Gastrocnemius medialis (tissue), 4 donors: ENCODE results near the gene IFRD2. TPM values are rescaled to one million over a fixed set of nuclear protein-coding genes. Genes with fewer than 3 reads are reported as not detected.
A peak's percentile ranks its signal among the peaks of the same experiment; 100 is the strongest.

Experiments
- ATAC-seq, 2 donors: fragments of 150-250 bp; one replicate each; pipeline ENCODE4 v1.9.1; 2016
- DNase-seq, 2 donors: peaks; one replicate each; pipeline ENCODE4 v3.0.0-alpha.2; 2019
- H3K27ac ChIP-seq, 4 donors: fragments of 200-600 bp; sonication (generic); 1 replicate in 1 of 4; 2 replicates in 3 of 4; pipeline ENCODE4 v1.5.1; 2016 to 2018; ENCODE audit warnings: mild to moderate bottlenecking in 2 of 4, moderate library complexity in 1 of 4
- H3K27me3 ChIP-seq, 3 donors: fragments of 200-600 bp; sonication (generic) in 2 of 3; 1 replicate in 1 of 3; 2 replicates in 2 of 3; pipeline versions ENCODE4 v1.5.1 to v1.6.0; 2016 to 2019; ENCODE audit warnings: mild to moderate bottlenecking in 1 of 3, moderate library complexity in 1 of 3
- H3K36me3 ChIP-seq, 2 donors: fragments of 200-600 bp; sonication (generic) in 1 of 2; one replicate each; pipeline ENCODE4 v1.5.1; 2017 to 2018
- H3K4me1 ChIP-seq, 2 donors: fragments of 200-600 bp; sonication (generic) in 1 of 2; one replicate each; pipeline ENCODE4 v1.5.1; 2016 to 2017; ENCODE audit warnings: mild to moderate bottlenecking in 2 of 2
- H3K4me3 ChIP-seq, 4 donors: fragments of 200-600 bp; sonication (generic) in 3 of 4; 1 replicate in 1 of 4; 2 replicates in 3 of 4; pipeline ENCODE4 v1.5.1; 2016 to 2019; ENCODE audit warnings: mild to moderate bottlenecking in 2 of 4
- H3K9me3 ChIP-seq, 3 donors: fragments of 200-600 bp; sonication (generic) in 2 of 3; 1 replicate in 1 of 3; 2 replicates in 2 of 3; pipeline ENCODE4 v1.5.1; 2016 to 2019
- POLR2A ChIP-seq, 2 donors: fragments of 450-650 bp; IDR thresholded peaks; one replicate each; pipeline ENCODE4 v1.6.1; 2017; ENCODE audit warnings: antibody characterized with exemption in 2 of 2, mild to moderate bottlenecking in 2 of 2, moderate library complexity in 2 of 2
- in situ Hi-C, 4 donors: fragments of 200-750 bp; cut with MboI; loops; one replicate each; pipeline versions ENCODE4 v1.15.0 to v1.8.0; 2017; ENCODE audit warnings: low sequenced_read_pairs in 4 of 4
- intact Hi-C: fragments of 100-400 bp; cut with DNase I; formaldehyde crosslinking; loops from one replicate; pipeline ENCODE4 v1.15.1; 2023; ENCODE audit warnings: low total_unique reads
- total RNA-seq, 4 donors: library from RNA; depleted of rRNA; stranded (reverse); fragments of >200 nt; gene quantifications; one replicate each; pipeline versions ENCODE4 v1.1.0 to v1.2.3, GENCODE V29; 2016
- TF ChIP-seq, protein P1 (sequence below), 5 experiments: fragments of 450-650 bp in 3 of 5; fragments of 200-600 bp in 2 of 5; sonication (generic) in 2 of 5; IDR thresholded peaks in 4 of 5; conservative IDR thresholded peaks in 1 of 5; 1 replicate in 4 of 5; 2 replicates in 1 of 5; pipeline ENCODE4 v1.5.1; 2016 to 2019; ENCODE audit warnings: antibody characterized with exemption in 5 of 5, mild to moderate bottlenecking in 3 of 5, moderate library complexity in 3 of 5

Gene IFRD2
- total RNA-seq, 4 donors from 2014 or later = 111 to 145 (median 127) TPM

DNA sequence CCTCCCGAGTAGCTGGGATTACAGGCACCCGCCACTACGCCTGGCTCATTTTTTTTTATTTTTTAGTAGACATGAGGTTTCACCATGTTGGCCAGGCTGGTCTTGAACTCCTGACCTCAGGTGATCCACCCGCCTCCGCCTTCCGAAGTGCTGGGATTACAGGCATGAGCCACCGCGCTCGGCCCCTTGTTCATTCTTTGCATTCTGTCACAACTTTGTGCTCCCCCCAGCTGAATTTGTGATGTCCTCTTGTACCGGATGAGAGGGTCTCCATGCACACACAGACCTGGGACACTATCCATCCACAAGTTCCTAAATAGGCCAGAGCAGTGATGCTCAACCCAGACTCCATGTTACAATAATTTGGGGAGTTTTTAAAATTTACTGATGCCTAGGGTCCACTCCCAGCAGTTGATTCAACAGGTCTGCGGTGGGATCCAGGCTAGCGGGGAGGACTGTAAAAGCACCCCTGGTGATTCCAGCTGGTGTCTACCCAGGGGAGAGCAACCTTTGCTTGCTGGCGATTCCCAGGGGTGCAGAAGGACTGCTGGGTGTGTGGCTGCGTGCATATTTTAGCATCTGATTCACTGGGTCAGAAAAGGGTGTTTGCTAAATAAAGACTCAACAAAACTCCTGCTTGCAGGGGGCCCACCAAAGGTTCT is 47.4 kb upstream of the IFRD2 start:
- intact Hi-C loops = no loop called here
- TF ChIP-seq, protein P1, sequence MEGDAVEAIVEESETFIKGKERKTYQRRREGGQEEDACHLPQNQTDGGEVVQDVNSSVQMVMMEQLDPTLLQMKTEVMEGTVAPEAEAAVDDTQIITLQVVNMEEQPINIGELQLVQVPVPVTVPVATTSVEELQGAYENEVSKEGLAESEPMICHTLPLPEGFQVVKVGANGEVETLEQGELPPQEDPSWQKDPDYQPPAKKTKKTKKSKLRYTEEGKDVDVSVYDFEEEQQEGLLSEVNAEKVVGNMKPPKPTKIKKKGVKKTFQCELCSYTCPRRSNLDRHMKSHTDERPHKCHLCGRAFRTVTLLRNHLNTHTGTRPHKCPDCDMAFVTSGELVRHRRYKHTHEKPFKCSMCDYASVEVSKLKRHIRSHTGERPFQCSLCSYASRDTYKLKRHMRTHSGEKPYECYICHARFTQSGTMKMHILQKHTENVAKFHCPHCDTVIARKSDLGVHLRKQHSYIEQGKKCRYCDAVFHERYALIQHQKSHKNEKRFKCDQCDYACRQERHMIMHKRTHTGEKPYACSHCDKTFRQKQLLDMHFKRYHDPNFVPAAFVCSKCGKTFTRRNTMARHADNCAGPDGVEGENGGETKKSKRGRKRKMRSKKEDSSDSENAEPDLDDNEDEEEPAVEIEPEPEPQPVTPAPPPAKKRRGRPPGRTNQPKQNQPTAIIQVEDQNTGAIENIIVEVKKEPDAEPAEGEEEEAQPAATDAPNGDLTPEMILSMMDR (IDR thresholded peaks at IDR 0.05 in 4 of 5, conservative IDR thresholded peaks at IDR 0.05 in 1 of 5) = no peak
- TF ChIP-seq POLR2A (IDR thresholded peaks at IDR 0.05) = no peak
- Histone ChIP-seq H3K4me3 (peak overlapping the region; percentile 38 to 58 (median 52)), H3K4me1 (peaks cover 24 to 49% of the 10 kb centered on the region in 2 donors), H3K9me3 (no peaks in the 10 kb centered on the region), H3K27me3 (no peaks in the 10 kb centered on the region), H3K27ac (peak overlapping the region; percentile 89 to 98 (median 97)), H3K36me3 (no peaks in the 10 kb centered on the region)
- DNase-seq = no peak
- no peak for ATAC-seq
- in situ Hi-C loops = loop anchor here in 1 of 4 donors (10.0 kb wide), 1 partner anchor 205 kb away; no protein-coding TSS in a partner anchor

DNA sequence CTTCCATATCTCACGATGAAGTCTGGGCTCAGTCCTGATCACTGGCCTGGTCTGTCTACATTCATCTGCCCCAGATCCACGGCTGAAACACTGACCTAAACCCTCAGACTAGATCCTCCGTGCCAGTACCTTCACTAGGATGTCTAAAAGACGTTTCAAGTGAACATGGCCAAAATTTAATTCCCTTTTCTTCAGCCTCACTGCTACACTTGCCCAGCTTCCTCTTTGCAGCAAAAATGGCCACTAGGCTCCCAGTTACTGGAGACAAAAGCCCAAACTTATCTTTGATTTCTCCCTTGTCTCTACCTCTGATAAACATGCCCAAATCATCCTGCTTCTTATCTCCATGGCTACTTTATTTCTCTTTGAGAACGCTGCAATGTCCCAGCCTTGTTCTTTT is 46.7 kb upstream of the IFRD2 start:
- DNase-seq = no peak
- TF ChIP-seq POLR2A (IDR thresholded peaks at IDR 0.05) = no peak
- TF ChIP-seq, protein P1 (IDR thresholded peaks at IDR 0.05 in 4 of 5, conservative IDR thresholded peaks at IDR 0.05 in 1 of 5) = no peak
- H3K27me3 ChIP-seq = no peaks in the 10 kb centered on the region
- no peaks in the 10 kb centered on the region for H3K9me3 ChIP-seq
- H3K4me1 ChIP-seq = peaks cover 31 to 54% of the 10 kb centered on the region in 2 donors
- peak overlapping the region in 1 of 4 donors; percentile 75 for H3K4me3 ChIP-seq
- ATAC-seq = no peak
- H3K36me3 ChIP-seq = no peaks in the 10 kb centered on the region
- intact Hi-C loops = no loop called here
- H3K27ac ChIP-seq = peak overlapping the region; percentile 89 to 98 (median 97)
- in situ Hi-C loops = no loop called here

DNA sequence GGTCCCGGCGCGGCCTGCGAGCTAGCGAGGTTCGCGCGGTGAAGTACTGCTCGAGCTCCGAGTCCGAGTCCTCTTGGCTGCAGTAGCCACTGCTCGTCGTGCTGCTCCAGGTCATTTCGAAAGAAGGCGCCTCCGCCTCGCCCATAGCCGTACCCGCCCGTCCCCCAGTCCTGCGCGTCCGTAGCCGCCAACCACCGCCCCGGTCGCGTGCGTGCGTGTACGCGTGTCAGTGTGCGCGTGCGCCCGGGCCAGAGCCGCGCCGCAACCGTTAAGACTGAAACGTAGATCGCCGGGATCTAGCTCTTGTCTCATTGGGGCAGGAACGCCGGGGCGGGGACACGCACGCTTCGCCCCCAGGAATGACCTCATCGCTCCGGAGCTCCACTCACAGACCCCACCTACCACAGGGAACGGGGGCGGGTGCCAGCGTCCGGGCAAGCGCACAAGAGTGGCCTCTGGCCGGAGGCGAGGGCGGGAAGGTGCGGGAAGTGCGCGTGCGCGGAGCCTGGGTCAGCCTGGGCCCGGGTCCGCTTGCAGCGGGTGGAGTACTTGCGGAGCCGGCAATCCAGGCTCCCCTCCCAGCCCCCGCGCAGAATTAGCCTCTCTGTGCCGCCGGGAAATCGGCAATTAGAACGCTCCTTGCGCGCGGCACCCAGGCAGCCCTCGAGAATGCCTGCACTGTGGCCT is 45.1 kb upstream of the IFRD2 start:
- in situ Hi-C loops = no loop called here

DNA sequence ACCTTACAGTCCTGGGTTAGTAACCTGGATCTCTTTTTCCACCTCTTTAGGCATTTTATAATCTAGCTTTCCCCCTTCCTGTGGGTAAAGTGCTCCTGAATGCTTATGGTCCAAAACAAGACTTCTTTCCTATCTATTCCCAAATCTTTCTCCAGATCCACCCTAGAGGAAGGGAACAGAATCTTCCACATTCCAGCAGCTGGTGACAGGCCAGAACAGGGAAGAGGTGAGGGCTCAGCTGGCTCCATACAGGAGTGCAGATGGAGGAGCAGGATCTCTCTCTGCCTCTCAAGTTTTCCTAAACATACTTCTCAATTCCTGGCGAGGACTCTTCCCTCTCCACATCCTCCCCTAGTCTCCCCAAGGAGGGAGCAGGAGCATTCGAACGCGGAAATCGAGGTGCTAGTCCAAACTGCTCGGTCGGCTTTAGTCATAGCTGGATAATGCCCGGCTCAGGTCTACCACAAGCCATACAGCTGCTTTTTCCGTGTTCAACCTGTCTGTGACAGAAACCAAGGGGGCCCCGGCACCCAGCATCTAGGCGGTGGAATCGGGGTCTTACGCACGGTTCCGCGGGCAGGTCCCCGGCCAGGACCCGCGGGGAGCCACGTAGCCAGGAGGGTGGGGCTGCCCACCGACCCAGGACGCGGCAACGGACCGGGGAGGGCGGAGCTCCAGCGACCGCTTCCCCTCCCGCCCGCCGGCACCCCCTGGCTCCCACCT is 44.4 kb upstream of the IFRD2 start:
- peak overlapping the region; percentile 89 to 98 (median 97) for H3K27ac ChIP-seq
- no peaks in the 10 kb centered on the region for H3K9me3 ChIP-seq
- no peak for TF ChIP-seq POLR2A (IDR thresholded peaks at IDR 0.05)
- TF ChIP-seq, protein P1 (IDR thresholded peaks at IDR 0.05 in 4 of 5, conservative IDR thresholded peaks at IDR 0.05 in 1 of 5) = no peak
- ATAC-seq = peak; percentile 3 to 7
- peaks cover 0 to 7% of the 10 kb centered on the region in 2 donors for H3K36me3 ChIP-seq
- H3K27me3 ChIP-seq = no peaks in the 10 kb centered on the region
- no peak for DNase-seq
- intact Hi-C loops (loop anchor here (1.0 kb wide), 1 partner anchor 15 kb away; no protein-coding TSS in a partner anchor), in situ Hi-C loops (no loop called here)
- peaks cover 38 to 64% of the 10 kb centered on the region in 2 donors for H3K4me1 ChIP-seq
- peak overlapping the region; percentile 75 to 91 (median 82) for H3K4me3 ChIP-seq

More for the DNA sequence above, 45.1 kb upstream of the IFRD2 start:
- TF ChIP-seq, protein P1 (IDR thresholded peaks at IDR 0.05 in 4 of 5, conservative IDR thresholded peaks at IDR 0.05 in 1 of 5) = no peak
- TF ChIP-seq POLR2A (IDR thresholded peaks at IDR 0.05) = peak; percentile 94 to 96
- peak; percentile 100 for DNase-seq
- peak overlapping the region; percentile 75 to 91 (median 82) for H3K4me3 ChIP-seq
- H3K27me3 ChIP-seq = no peaks in the 10 kb centered on the region
- peak overlapping the region; percentile 89 to 98 (median 97) for H3K27ac ChIP-seq
- peaks cover 38 to 64% of the 10 kb centered on the region in 2 donors for H3K4me1 ChIP-seq
- intact Hi-C loops = loop anchor here (1.0 kb wide), 1 partner anchor 16 kb away; no protein-coding TSS in a partner anchor
- ATAC-seq = peak; percentile 84 to 86
- no peaks in the 10 kb centered on the region for H3K9me3 ChIP-seq
- H3K36me3 ChIP-seq = no peaks in the 10 kb centered on the region
